ENCODE measurements around the gene REP15. TPM values are rescaled to one million over a fixed set of nuclear protein-coding genes. Genes with fewer than 3 reads are reported as not detected.

REP15 gene, protein sequence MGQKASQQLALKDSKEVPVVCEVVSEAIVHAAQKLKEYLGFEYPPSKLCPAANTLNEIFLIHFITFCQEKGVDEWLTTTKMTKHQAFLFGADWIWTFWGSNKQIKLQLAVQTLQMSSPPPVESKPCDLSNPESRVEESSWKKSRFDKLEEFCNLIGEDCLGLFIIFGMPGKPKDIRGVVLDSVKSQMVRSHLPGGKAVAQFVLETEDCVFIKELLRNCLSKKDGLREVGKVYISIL
- 1.6 TPM for total RNA-seq

DNA sequence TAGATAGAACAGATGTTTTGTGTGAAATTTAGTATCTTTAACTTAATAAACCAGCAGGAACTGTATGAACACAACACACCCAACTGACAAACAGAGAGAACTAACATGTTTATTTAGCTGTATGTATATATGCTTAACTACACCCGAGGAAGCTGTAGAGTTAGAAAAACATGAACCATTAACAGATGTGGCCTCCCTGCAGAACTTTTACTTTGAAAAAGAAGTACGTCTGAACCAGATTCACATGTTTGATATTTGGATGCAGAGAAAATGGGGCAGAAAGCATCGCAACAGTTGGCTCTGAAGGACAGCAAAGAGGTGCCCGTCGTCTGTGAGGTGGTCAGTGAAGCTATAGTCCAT, at the start of gene REP15:
Gene REP15 (plus strand): TSS at position 155 of the 360 bp plus-strand sequence. CDS start 116 bp downstream, at position 271.

DNA sequence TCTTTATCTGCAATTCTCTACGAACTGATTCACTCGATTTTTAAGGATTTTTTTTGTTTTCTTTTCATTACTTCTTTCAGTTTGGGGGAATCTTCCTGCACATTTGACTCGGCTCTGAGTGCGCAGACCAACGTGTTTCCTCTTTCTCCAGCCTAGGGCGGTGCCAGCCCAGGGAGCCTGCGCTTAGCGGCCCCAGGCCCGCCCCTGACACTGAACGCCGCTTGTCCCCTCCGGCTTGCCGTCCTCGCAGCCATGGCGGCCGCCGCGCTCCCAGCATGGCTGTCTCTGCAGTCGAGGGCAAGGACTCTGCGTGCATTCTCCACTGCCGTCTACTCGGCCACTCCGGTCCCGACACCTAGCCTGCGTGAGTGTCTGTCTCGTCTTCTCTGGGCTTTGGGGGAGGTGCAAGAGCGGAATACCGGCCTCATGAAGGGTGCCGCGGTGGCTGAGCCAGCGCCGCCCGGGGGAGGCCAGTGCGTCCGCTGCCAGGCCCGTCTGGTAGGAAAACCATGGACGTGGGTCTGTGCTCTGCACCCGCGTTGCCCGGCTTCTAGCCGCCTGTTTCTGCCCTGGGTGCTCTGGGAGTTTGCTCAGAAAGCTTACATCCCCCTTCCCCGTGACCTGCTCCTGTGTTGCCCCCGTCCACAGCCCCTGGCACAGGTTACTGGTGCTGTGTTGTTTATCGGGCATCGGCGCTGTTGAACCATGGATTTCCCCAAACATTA, 14.5 kb downstream of the REP15 start, which contains the start of gene MRPS35:
Gene MRPS35 (plus strand): TSS at position 241 of the 725 bp plus-strand sequence. CDS start 12 bp downstream, at position 253.

Other genes with a start within 250 kb of the REP15 start
- gene SMCO2, start 249.7 kb upstream of the REP15 start, total RNA-seq = 0.18 TPM
- gene PPFIBP1, start 172.2 kb upstream of the REP15 start, total RNA-seq = 137 TPM
- gene MRPS35, start 14.4 kb downstream of the REP15 start, total RNA-seq = 41.7 TPM
- gene KLHL42, start 83.8 kb downstream of the REP15 start, total RNA-seq = 43.3 TPM
- 0.29 TPM for gene MANSC4, start 83.8 kb downstream of the REP15 start, total RNA-seq